ENCODE data around the gene LIPK.

- TF ChIP-seq REST (IDR thresholded peaks at IDR 0.05) (no peak), TAF1 (conservative IDR thresholded peaks at IDR 0.05) (no peak)
Measured at GRCh38 chr10:88783724-88784123, 77.7 kb downstream of the LIPK start.
